Right lobe of liver (tissue), 6 donors: ENCODE results near the gene DHFR. TPM values are rescaled to one million over a fixed set of nuclear protein-coding genes. Genes with fewer than 3 reads are reported as not detected.

Source experiments
- ATAC-seq, 4 donors: fragments of 200-7000 bp; cut with Tn5 transposase; one replicate each; pipeline ENCODE4 v1.9.1; 2020; ENCODE audit warnings: mild to moderate bottlenecking in 4 of 4, moderate library complexity in 4 of 4
- DNase-seq, 3 donors: peaks; one replicate each; pipeline ENCODE4 v3.0.0-alpha.2; 2020
- H3K27ac ChIP-seq, 3 donors: fragments of 200-600 bp; one replicate each; pipeline ENCODE4 v1.8.0; 2022
- H3K27me3 ChIP-seq, 2 donors: fragments of 200-600 bp; one replicate each; pipeline ENCODE4 v1.8.0; 2022
- H3K36me3 ChIP-seq, 4 donors: fragments of 200-600 bp; sonication (generic) in 1 of 4; one replicate each; pipeline versions ENCODE4 v1.5.1 to v1.8.0; 2017 to 2022; ENCODE audit warnings: control low read depth in 1 of 4
- H3K4me1 ChIP-seq, 4 donors: fragments of 200-600 bp; sonication (generic) in 1 of 4; one replicate each; pipeline versions ENCODE4 v1.5.1 to v1.8.0; 2017 to 2022; ENCODE audit warnings: control low read depth in 1 of 4
- H3K4me3 ChIP-seq, 3 donors: fragments of 200-600 bp; one replicate each; pipeline ENCODE4 v1.8.0; 2022
- H3K9me3 ChIP-seq, 4 donors: fragments of 200-600 bp; sonication (generic) in 1 of 4; one replicate each; pipeline versions ENCODE4 v1.5.1 to v1.8.0; 2017 to 2022; ENCODE audit warnings: control low read depth in 1 of 4
- CTCF ChIP-seq, 4 donors: fragments of 200-600 bp in 3 of 4; fragments of 450-650 bp in 1 of 4; IDR thresholded peaks; one replicate each; pipeline versions ENCODE4 v1.5.1 to v1.8.0; 2016 to 2022; ENCODE audit warnings: antibody characterized with exemption in 4 of 4, mild to moderate bottlenecking in 2 of 4
- POLR2A ChIP-seq: fragments of 450-650 bp; IDR thresholded peaks from one replicate; pipeline ENCODE4 v1.6.1; 2017; ENCODE audit warnings: antibody characterized with exemption, mild to moderate bottlenecking
- WGBS: methylation state at CpG from one replicate; pipeline ENCODE4 v1.1.6; 2018; ENCODE audit warnings: low coverage, low lambda C conversion rate; ENCODE audit not compliant: insufficient coverage; ENCODE audit errors: missing lambda C conversion rate; 5-methylcytosine and 5-hydroxymethylcytosine counted together
- intact Hi-C, 2 donors: fragments of 100-400 bp; cut with DNase I; formaldehyde crosslinking; loops; one replicate each; pipeline versions ENCODE4 v1.11.2 to v1.14.1; 2022
- total RNA-seq, 6 experiments: library from RNA; depleted of rRNA in 2 of 6; stranded (reverse); fragments of >200 nt in 2 of 6; fragmentation: NEBNext Ultra II Directional in 3 of 6; extraction: Animal tissue kit (Norgen Biotek cat#: 25700) in 3 of 6; gene quantifications; one replicate each; pipeline versions ENCODE4 v1.1.0 to v1.2.4, GENCODE V29; 2016 to 2023
- donor health status: DM: no; HTN: yes; CAD: no.
- donor health status: DM: no; HTN: no; CAD: no.
- donor health status: DM: no; HTN: no; CAD: no.
- donor health status: DM: no; HTN: yes; CAD: no.
- donor health status: DM: no; HTN: yes; CAD: no.

DHFR gene
- total RNA-seq, 6 experiments from 2014 or later, result 15.3 to 29.2 (median 22.2) TPM

GRCh38 chr5:80689627-80690026 lies 34.8 kb upstream of the DHFR start:
- Histone ChIP-seq H3K4me3 (no peak overlapping the region), H3K27me3 (no peaks in the 10 kb centered on the region), H3K27ac (no peak overlapping the region), H3K36me3 (no peaks in the 10 kb centered on the region), H3K4me1 (no peaks in the 10 kb centered on the region), H3K9me3 (no peaks in the 10 kb centered on the region)
- intact Hi-C loops, result no loop called here
- DNase-seq, result no peak
- no peak for TF ChIP-seq POLR2A
- 83% methylated on average over 2 of the region's 4 CpGs for WGBS
- no peak for ATAC-seq

- ATAC-seq (no peak), DNase-seq (no peak)
- Histone ChIP-seq H3K4me3 (no peak overlapping the region), H3K4me1 (no peaks in the 10 kb centered on the region), H3K27me3 (no peaks in the 10 kb centered on the region), H3K9me3 (no peaks in the 10 kb centered on the region), H3K36me3 (no peaks in the 10 kb centered on the region), H3K27ac (no peak overlapping the region)
- WGBS, result 78% methylated on average over 4 of the region's 4 CpGs
- no peak for TF ChIP-seq CTCF (IDR thresholded peaks at IDR 0.05)
- no peak for TF ChIP-seq POLR2A
- intact Hi-C loops, result no loop called here
Measured at GRCh38 chr5:80688648-80689420, 34.1 kb upstream of the DHFR start.

- H3K27me3 ChIP-seq, result no peaks in the 10 kb centered on the region
Measured at GRCh38 chr5:80686757-80687156, 32.0 kb upstream of the DHFR start.

GRCh38 chr5:80676706-80677105 lies 21.9 kb upstream of the DHFR start:
- WGBS, result 75% methylated on average over 6 of the region's 6 CpGs

More at GRCh38 chr5:80686757-80687156, 32.0 kb upstream of the DHFR start:
- Histone ChIP-seq H3K4me3 (no peak overlapping the region), H3K36me3 (no peaks in the 10 kb centered on the region), H3K4me1 (no peaks in the 10 kb centered on the region), H3K9me3 (no peaks in the 10 kb centered on the region), H3K27ac (no peak overlapping the region)
- DNase-seq (no peak), ATAC-seq (peak in 3 of 4 donors; percentile 37 to 53 (median 48))
- TF ChIP-seq POLR2A (no peak), CTCF (IDR thresholded peaks at IDR 0.05) (peak; percentile 26 to 54 (median 48))
- intact Hi-C loops, result no loop called here

More at GRCh38 chr5:80676706-80677105, 21.9 kb upstream of the DHFR start:
- Histone ChIP-seq H3K4me1 (no peaks in the 10 kb centered on the region), H3K4me3 (no peak overlapping the region), H3K9me3 (no peaks in the 10 kb centered on the region), H3K27ac (no peak overlapping the region), H3K27me3 (no peaks in the 10 kb centered on the region), H3K36me3 (peaks cover 0 to 42% (median 7%) of the 10 kb centered on the region in 4 donors)
- DNase-seq (no peak), ATAC-seq (no peak)
- intact Hi-C loops, result no loop called here
- TF ChIP-seq CTCF (IDR thresholded peaks at IDR 0.05), result no peak
- no peak for TF ChIP-seq POLR2A
